H9 (cell line): ENCODE measurements around the gene GRID2. TPM values are rescaled to one million over a fixed set of nuclear protein-coding genes. Genes with fewer than 3 reads are reported as not detected.
A peak's percentile ranks its signal among the peaks of the same experiment; 100 is the strongest.

Experiments used
- DNase-seq: peaks from one replicate; pipeline ENCODE4 v3.0.0-alpha.2; 2017
- H2AFZ ChIP-seq: one replicate; pipeline ENCODE4 v1.6.1; 2013; ENCODE audit warnings: mild to moderate bottlenecking, low read length, control low read depth, moderate library complexity
- H2AK5ac ChIP-seq: 2 replicates; pipeline ENCODE4 v1.6.1; 2013; ENCODE audit warnings: low read length, control low read depth, mixed read lengths; ENCODE audit not compliant: insufficient read length
- H2BK120ac ChIP-seq: one replicate; pipeline ENCODE4 v1.6.1; 2013; ENCODE audit warnings: low read depth, mild to moderate bottlenecking, low read length, control low read depth, inconsistent platforms; ENCODE audit not compliant: poor library complexity, severe bottlenecking
- H2BK12ac ChIP-seq: 2 replicates; pipeline ENCODE4 v1.6.1; 2013; ENCODE audit warnings: low read length, control low read depth, mixed read lengths, low read depth; ENCODE audit not compliant: insufficient read length
- H2BK15ac ChIP-seq: 2 replicates; pipeline ENCODE4 v1.6.1; 2013; ENCODE audit warnings: low read depth, low read length, control low read depth
- H2BK20ac ChIP-seq: one replicate; pipeline ENCODE4 v1.6.1; 2013; ENCODE audit warnings: low read depth, mild to moderate bottlenecking, low read length, control low read depth, inconsistent platforms; ENCODE audit not compliant: poor library complexity, severe bottlenecking
- H2BK5ac ChIP-seq: 2 replicates; pipeline ENCODE4 v1.6.1; 2013; ENCODE audit warnings: low read length, control low read depth, mixed read lengths; ENCODE audit not compliant: insufficient read length
- H3K14ac ChIP-seq: 2 replicates; pipeline ENCODE4 v1.6.1; 2013; ENCODE audit warnings: low read length, control low read depth; ENCODE audit not compliant: insufficient read depth
- H3K18ac ChIP-seq: 2 replicates; pipeline ENCODE4 v1.6.1; 2013; ENCODE audit warnings: low read depth, mild to moderate bottlenecking, mixed read lengths, low read length, control low read depth; ENCODE audit not compliant: insufficient read length
- H3K23ac ChIP-seq: 2 replicates; pipeline ENCODE4 v1.6.1; 2013; ENCODE audit warnings: low read length, control low read depth, mixed read lengths, low read depth; ENCODE audit not compliant: insufficient read length
- H3K23me2 ChIP-seq: 2 replicates; pipeline ENCODE4 v1.6.1; 2013; ENCODE audit warnings: low read depth, mild to moderate bottlenecking, mixed read lengths, low read length, control low read depth; ENCODE audit not compliant: insufficient read length, poor library complexity, severe bottlenecking
- H3K27ac ChIP-seq: 2 replicates; pipeline ENCODE4 v1.5.1; 2013; ENCODE audit warnings: low read length, control low read depth, mixed read lengths, low read depth; ENCODE audit not compliant: insufficient read length
- H3K27me3 ChIP-seq: 2 replicates; pipeline ENCODE4 v1.6.1; 2013; ENCODE audit warnings: low read length, control low read depth, inconsistent platforms; ENCODE audit not compliant: insufficient read depth
- H3K4ac ChIP-seq: 2 replicates; pipeline ENCODE4 v1.6.1; 2013; ENCODE audit warnings: low read depth, mild to moderate bottlenecking, control low read depth, inconsistent platforms, low read length, moderate library complexity
- H3K4me1 ChIP-seq: 2 replicates; pipeline ENCODE4 v1.6.1; 2013; ENCODE audit warnings: low read length, control low read depth, inconsistent platforms; ENCODE audit not compliant: insufficient read depth
- H3K4me2 ChIP-seq: 2 replicates; pipeline ENCODE4 v1.6.1; 2013; ENCODE audit warnings: low read length, control low read depth, mixed read lengths; ENCODE audit not compliant: insufficient read length, insufficient read depth
- H3K56ac ChIP-seq: 2 replicates; pipeline ENCODE4 v1.6.1; 2013; ENCODE audit warnings: low read depth, mild to moderate bottlenecking, mixed read lengths, low read length, control low read depth; ENCODE audit not compliant: insufficient read length
- H3K79me1 ChIP-seq: 2 replicates; pipeline ENCODE4 v1.6.1; 2013; ENCODE audit warnings: low read depth, mild to moderate bottlenecking, moderate library complexity, low read length, control low read depth, inconsistent platforms; ENCODE audit not compliant: insufficient read depth, poor library complexity, severe bottlenecking
- H3K79me2 ChIP-seq: 2 replicates; pipeline ENCODE4 v1.6.1; 2013; ENCODE audit warnings: low read length, control low read depth, inconsistent platforms; ENCODE audit not compliant: insufficient read depth
- H3K9ac ChIP-seq: 2 replicates; pipeline ENCODE4 v1.6.1; 2013; ENCODE audit warnings: low read length, control low read depth, mixed read lengths; ENCODE audit not compliant: insufficient read length; ENCODE audit errors: extremely low read depth
- H3K9me3 ChIP-seq: one replicate; pipeline ENCODE4 v1.6.1; 2013; ENCODE audit warnings: low read depth, low read length, inconsistent platforms; ENCODE audit not compliant: control insufficient read depth
- H3T11ph ChIP-seq: one replicate; pipeline ENCODE4 v1.6.1; 2013; ENCODE audit warnings: mild to moderate bottlenecking, low read length, control low read depth, inconsistent platforms
- H4K20me1 ChIP-seq: one replicate; pipeline ENCODE4 v1.6.1; 2013; ENCODE audit not compliant: control insufficient read depth, insufficient read length, insufficient read depth
- H4K5ac ChIP-seq: 2 replicates; pipeline ENCODE4 v1.6.1; 2013; ENCODE audit warnings: low read depth, mild to moderate bottlenecking, mixed read lengths, low read length, control low read depth; ENCODE audit not compliant: insufficient read length
- H4K8ac ChIP-seq: replicated peaks from 2 replicates; pipeline ENCODE4 v1.6.1; 2013; ENCODE audit warnings: low read length, control low read depth, mixed read lengths, low read depth; ENCODE audit not compliant: insufficient read length
- H4K91ac ChIP-seq: 2 replicates; pipeline ENCODE4 v1.6.1; 2013; ENCODE audit warnings: low read depth, mild to moderate bottlenecking, moderate library complexity, mixed read lengths, low read length, control low read depth; ENCODE audit not compliant: insufficient read length
- H3K27ac Mint-ChIP-seq, 3 experiments: 2 replicates in 2 of 3; 3 replicates in 1 of 3; pipeline ENCODE4 v1.8.0; 2020 to 2021; ENCODE audit warnings: mixed read lengths in 3 of 3, mild to moderate bottlenecking in 1 of 3, moderate library complexity in 1 of 3
- H3K27me3 Mint-ChIP-seq: 2 replicates; pipeline ENCODE4 v1.8.0; 2021; ENCODE audit warnings: low read depth, mild to moderate bottlenecking, moderate library complexity, mixed read lengths
- H3K36me3 Mint-ChIP-seq, 3 experiments: 2 replicates in 2 of 3; 3 replicates in 1 of 3; pipeline ENCODE4 v1.8.0; 2020 to 2021; ENCODE audit warnings: low read depth in 3 of 3, mixed read lengths in 3 of 3; ENCODE audit not compliant: insufficient read depth in 1 of 3
- H3K4me1 Mint-ChIP-seq, 2 experiments: 2 replicates each; pipeline ENCODE4 v1.8.0; 2020; ENCODE audit warnings: mixed read lengths in 2 of 2
- H3K4me3 Mint-ChIP-seq, 2 experiments: 2 replicates in 1 of 2; 3 replicates in 1 of 2; pipeline ENCODE4 v1.8.0; 2020 to 2021; ENCODE audit warnings: mild to moderate bottlenecking in 2 of 2, mixed read lengths in 2 of 2, moderate library complexity in 1 of 2
- H3K9me3 Mint-ChIP-seq, 2 experiments: 2 replicates in 1 of 2; 3 replicates in 1 of 2; pipeline ENCODE4 v1.8.0; 2020; ENCODE audit warnings: mild to moderate bottlenecking in 2 of 2, mixed read lengths in 2 of 2, moderate library complexity in 1 of 2
- total RNA-seq: library from RNA; stranded (reverse); gene quantifications from 2 replicates; pipeline ENCODE4 v1.2.1, GENCODE V29; 2021
- TF ChIP-seq, protein P1 (sequence below): fragments of 200-600 bp; sonication (generic); conservative IDR thresholded peaks from 3 replicates; pipeline ENCODE4 v1.8.0; 2021; ENCODE audit warnings: antibody characterized with exemption, mild to moderate bottlenecking

The GRID2 gene
- total RNA-seq, 1 experiment from 2014 or later = 21.8 TPM

DNA sequence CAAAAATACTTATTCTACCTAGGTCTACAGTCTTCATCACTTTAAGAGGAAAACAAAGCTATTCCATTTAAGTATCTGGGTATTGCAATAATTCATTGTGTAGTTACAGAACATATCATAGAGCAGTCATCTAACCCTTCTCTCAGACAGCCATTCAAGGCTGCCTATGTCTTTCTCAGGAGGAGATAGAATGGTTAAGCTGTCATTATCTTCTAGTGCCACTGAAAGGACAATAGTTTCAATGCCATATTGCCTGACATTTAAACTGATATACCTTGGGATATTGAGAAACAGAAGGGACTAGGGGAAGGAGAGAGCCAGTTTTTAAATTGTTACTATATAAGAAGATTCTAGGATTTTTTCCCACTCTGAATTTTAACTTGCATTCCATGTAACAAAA, 527.0 kb downstream of the GRID2 start:
- Histone ChIP-seq H2BK120ac (no peak overlapping the region), H3K4ac (no peak overlapping the region), H4K8ac (no peak overlapping the region), H2BK12ac (no peak overlapping the region), H2AFZ (no peak overlapping the region), H3K79me2 (no peaks in the 10 kb centered on the region), H3K4me2 (no peak overlapping the region), H3K27me3 (no peaks in the 10 kb centered on the region), H3K4me1 (no peaks in the 10 kb centered on the region), H3K9ac (no peak overlapping the region), H3K23me2 (no peaks in the 10 kb centered on the region), H3K56ac (no peak overlapping the region), H3T11ph (no peak overlapping the region), H4K20me1 (no peaks in the 10 kb centered on the region), H2BK20ac (no peak overlapping the region), H2BK15ac (no peak overlapping the region), H3K14ac (no peak overlapping the region), H2AK5ac (no peak overlapping the region), H3K27ac (no peak overlapping the region), H3K9me3 (no peaks in the 10 kb centered on the region), H3K79me1 (no peaks in the 10 kb centered on the region), H2BK5ac (no peak overlapping the region), H3K23ac (no peak overlapping the region), H4K91ac (no peak overlapping the region), H3K18ac (no peak overlapping the region), H4K5ac (no peak overlapping the region)
- Mint-ChIP-seq H3K27me3 (no peaks in the 10 kb centered on the region), H3K9me3 (no peaks in the 10 kb centered on the region), H3K4me1 (no peaks in the 10 kb centered on the region), H3K4me3 (no peak overlapping the region), H3K36me3 (no peaks in the 10 kb centered on the region), H3K27ac (peak overlapping the region in 1 of 3 experiments; percentile 6; a peak in 2 of 7 replicates)
- no peak for DNase-seq
- TF ChIP-seq, protein P1, sequence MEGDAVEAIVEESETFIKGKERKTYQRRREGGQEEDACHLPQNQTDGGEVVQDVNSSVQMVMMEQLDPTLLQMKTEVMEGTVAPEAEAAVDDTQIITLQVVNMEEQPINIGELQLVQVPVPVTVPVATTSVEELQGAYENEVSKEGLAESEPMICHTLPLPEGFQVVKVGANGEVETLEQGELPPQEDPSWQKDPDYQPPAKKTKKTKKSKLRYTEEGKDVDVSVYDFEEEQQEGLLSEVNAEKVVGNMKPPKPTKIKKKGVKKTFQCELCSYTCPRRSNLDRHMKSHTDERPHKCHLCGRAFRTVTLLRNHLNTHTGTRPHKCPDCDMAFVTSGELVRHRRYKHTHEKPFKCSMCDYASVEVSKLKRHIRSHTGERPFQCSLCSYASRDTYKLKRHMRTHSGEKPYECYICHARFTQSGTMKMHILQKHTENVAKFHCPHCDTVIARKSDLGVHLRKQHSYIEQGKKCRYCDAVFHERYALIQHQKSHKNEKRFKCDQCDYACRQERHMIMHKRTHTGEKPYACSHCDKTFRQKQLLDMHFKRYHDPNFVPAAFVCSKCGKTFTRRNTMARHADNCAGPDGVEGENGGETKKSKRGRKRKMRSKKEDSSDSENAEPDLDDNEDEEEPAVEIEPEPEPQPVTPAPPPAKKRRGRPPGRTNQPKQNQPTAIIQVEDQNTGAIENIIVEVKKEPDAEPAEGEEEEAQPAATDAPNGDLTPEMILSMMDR = no peak
